HepG2 (cell line): ENCODE measurements around the gene MAD2L2.

Experiments
- SIN3A ChIP-seq: IDR thresholded peaks from 2 replicates; pipeline ENCODE4 v1.6.1; 2011; ENCODE audit warnings: low read depth, mild to moderate bottlenecking, control low read depth, low read length, borderline replicate concordance
- ZNF788 ChIP-seq: sonication (generic); formaldehyde crosslinking; IDR thresholded peaks from 2 replicates; pipeline ENCODE4 v1.5.0; 2020; ENCODE audit warnings: mild to moderate bottlenecking, missing genetic modification reagents, borderline replicate concordance
- ZNF792 ChIP-seq: IDR thresholded peaks from 2 replicates; pipeline ENCODE4 v1.6.1; 2016

GRCh38 chr1:11626551-11626950, 54.4 kb downstream of the MAD2L2 start:
- TF ChIP-seq ZNF788 (CRISPR knock-in tag) (no peak), SIN3A (no peak), ZNF792 (no peak)
